HEK293 (cell line): ENCODE measurements around the gene ANKRD37.

ENCODE experiments used
- CTCF ChIA-PET: fragments of 350-600 bp; formaldehyde crosslinking; extraction: SDS; loops from one replicate; lab custom pipeline; 2021; ENCODE audit warnings: antibody characterized with exemption; lab: Yijun Ruan, JAX
- POLR2A ChIA-PET: fragments of 300-600 bp; formaldehyde crosslinking; extraction: SDS; loops from one replicate; lab custom pipeline; 2020; ENCODE audit warnings: antibody characterized with exemption, inconsistent platforms; lab: Yijun Ruan, JAX
- H3K27ac ChIP-seq: fragments of 200-500 bp; sonication (Bioruptor generic); 2 replicates; pipeline ENCODE4 v1.5.1; 2014; ENCODE audit warnings: low read depth, low read length, control low read depth, inconsistent platforms; ENCODE audit errors: extremely low read depth
- H3K36me3 ChIP-seq, 2 experiments: fragments of 200-500 bp in 1 of 2; sonication (Bioruptor generic) in 1 of 2; 1 replicate in 1 of 2; 2 replicates in 1 of 2; pipeline ENCODE4 v1.5.1; 2014 to 2017; ENCODE audit warnings: inconsistent platforms in 2 of 2, low read length in 2 of 2; ENCODE audit not compliant: control insufficient read depth in 2 of 2, insufficient read depth in 1 of 2
- H3K4me1 ChIP-seq: fragments of 200-500 bp; sonication (Bioruptor generic); 2 replicates; pipeline ENCODE4 v1.5.1; 2014; ENCODE audit warnings: mild to moderate bottlenecking, low read length, inconsistent platforms; ENCODE audit not compliant: control insufficient read depth, insufficient read depth
- H3K4me3 ChIP-seq: 2 replicates; pipeline ENCODE4 v1.5.1; 2011; ENCODE audit warnings: low read depth, mild to moderate bottlenecking, control low read depth, low read length, moderate library complexity
- H3K9me3 ChIP-seq: fragments of 200-500 bp; sonication (Bioruptor generic); 2 replicates; pipeline ENCODE4 v1.5.1; 2014; ENCODE audit warnings: low read depth, low read length, inconsistent platforms; ENCODE audit not compliant: control insufficient read depth, insufficient read depth
- GFI1B ChIP-seq: fragments of 450-650 bp; formaldehyde crosslinking; IDR thresholded peaks from 2 replicates; pipeline ENCODE4 v1.5.1; 2016; ENCODE audit warnings: missing biosample characterization, missing genetic modification characterization
- SP3 ChIP-seq: fragments of 450-650 bp; formaldehyde crosslinking; IDR thresholded peaks from 2 replicates; pipeline ENCODE4 v1.5.1; 2016; ENCODE audit warnings: missing biosample characterization, missing genetic modification characterization
- TCF7L2 ChIP-seq: IDR thresholded peaks from 2 replicates; pipeline ENCODE4 v1.6.1; 2011; ENCODE audit warnings: low read depth, mild to moderate bottlenecking, inconsistent platforms, low read length, moderate library complexity, borderline replicate concordance
- ZNF112 ChIP-seq: fragments of 450-650 bp; formaldehyde crosslinking; IDR thresholded peaks from 2 replicates; pipeline ENCODE4 v1.5.0; 2017; ENCODE audit warnings: missing biosample characterization, missing genetic modification characterization
- ZNF174 ChIP-seq: fragments of 450-650 bp; formaldehyde crosslinking; IDR thresholded peaks from 2 replicates; pipeline ENCODE4 v1.5.0; 2017; ENCODE audit warnings: missing biosample characterization, mild to moderate bottlenecking, missing genetic modification characterization
- ZNF2 ChIP-seq: fragments of 450-650 bp; formaldehyde crosslinking; IDR thresholded peaks from 2 replicates; pipeline ENCODE4 v1.5.1; 2016; ENCODE audit warnings: missing biosample characterization, missing genetic modification characterization
- ZNF292 ChIP-seq: fragments of 450-650 bp; formaldehyde crosslinking; IDR thresholded peaks from 2 replicates; pipeline ENCODE4 v1.5.1; 2016; ENCODE audit warnings: low read depth, missing biosample characterization, missing genetic modification characterization, borderline replicate concordance
- ZNF366 ChIP-seq: fragments of 450-650 bp; formaldehyde crosslinking; conservative IDR thresholded peaks from 2 replicates; pipeline ENCODE4 v1.5.1; 2016; ENCODE audit warnings: missing biosample characterization, missing genetic modification characterization
- ZNF514 ChIP-seq: fragments of 450-650 bp; formaldehyde crosslinking; IDR thresholded peaks from 2 replicates; pipeline ENCODE4 v1.5.1; 2016; ENCODE audit warnings: missing biosample characterization, missing genetic modification characterization
- ZNF555 ChIP-seq: fragments of 450-650 bp; formaldehyde crosslinking; conservative IDR thresholded peaks from 2 replicates; pipeline ENCODE4 v1.5.1; 2017; ENCODE audit warnings: missing biosample characterization, mild to moderate bottlenecking, missing genetic modification characterization, inconsistent platforms
- ZNF571 ChIP-seq: fragments of 450-650 bp; formaldehyde crosslinking; IDR thresholded peaks from 2 replicates; pipeline ENCODE4 v1.5.0; 2017; ENCODE audit warnings: missing biosample characterization, missing genetic modification characterization
- ZNF596 ChIP-seq: fragments of 450-650 bp; IDR thresholded peaks from 2 replicates; pipeline ENCODE4 v1.5.0; 2018; ENCODE audit warnings: missing biosample characterization, mild to moderate bottlenecking, missing genetic modification characterization, moderate library complexity
- ZNF621 ChIP-seq: fragments of 450-650 bp; formaldehyde crosslinking; IDR thresholded peaks from 2 replicates; pipeline ENCODE4 v1.5.1; 2017; ENCODE audit warnings: missing biosample characterization, missing genetic modification characterization
- ZNF624 ChIP-seq: fragments of 450-650 bp; formaldehyde crosslinking; IDR thresholded peaks from 2 replicates; pipeline ENCODE4 v1.5.1; 2017; ENCODE audit warnings: missing biosample characterization, missing genetic modification characterization
- ZNF629 ChIP-seq: fragments of 450-650 bp; formaldehyde crosslinking; IDR thresholded peaks from 2 replicates; pipeline ENCODE4 v1.5.1; 2017; ENCODE audit warnings: missing biosample characterization, missing genetic modification characterization
- ZNF660 ChIP-seq: fragments of 450-650 bp; IDR thresholded peaks from 2 replicates; pipeline ENCODE4 v1.5.1; 2018; ENCODE audit warnings: missing biosample characterization, mild to moderate bottlenecking, missing genetic modification characterization
- ZNF677 ChIP-seq: fragments of 450-650 bp; IDR thresholded peaks from 2 replicates; pipeline ENCODE4 v1.5.0; 2018; ENCODE audit warnings: missing biosample characterization, mild to moderate bottlenecking, missing genetic modification characterization, moderate library complexity
- ZNF701 ChIP-seq: fragments of 450-650 bp; formaldehyde crosslinking; IDR thresholded peaks from 2 replicates; pipeline ENCODE4 v1.5.1; 2016; ENCODE audit warnings: missing biosample characterization, missing genetic modification characterization
- ZNF830 ChIP-seq: fragments of 450-650 bp; IDR thresholded peaks from 2 replicates; pipeline ENCODE4 v1.5.0; 2018; ENCODE audit warnings: missing biosample characterization, missing genetic modification characterization, low read depth, mild to moderate bottlenecking, moderate library complexity
- TF ChIP-seq, protein P1 (sequence below): fragments of 450-650 bp; formaldehyde crosslinking; IDR thresholded peaks from 2 replicates; pipeline ENCODE4 v1.5.1; 2016; ENCODE audit warnings: missing biosample characterization, missing genetic modification characterization
- TF ChIP-seq, protein P2 (sequence below): fragments of 450-650 bp; formaldehyde crosslinking; IDR thresholded peaks from 2 replicates; pipeline ENCODE4 v1.5.0; 2017; ENCODE audit warnings: missing biosample characterization, missing genetic modification characterization, borderline replicate concordance

Gene ANKRD37

DNA sequence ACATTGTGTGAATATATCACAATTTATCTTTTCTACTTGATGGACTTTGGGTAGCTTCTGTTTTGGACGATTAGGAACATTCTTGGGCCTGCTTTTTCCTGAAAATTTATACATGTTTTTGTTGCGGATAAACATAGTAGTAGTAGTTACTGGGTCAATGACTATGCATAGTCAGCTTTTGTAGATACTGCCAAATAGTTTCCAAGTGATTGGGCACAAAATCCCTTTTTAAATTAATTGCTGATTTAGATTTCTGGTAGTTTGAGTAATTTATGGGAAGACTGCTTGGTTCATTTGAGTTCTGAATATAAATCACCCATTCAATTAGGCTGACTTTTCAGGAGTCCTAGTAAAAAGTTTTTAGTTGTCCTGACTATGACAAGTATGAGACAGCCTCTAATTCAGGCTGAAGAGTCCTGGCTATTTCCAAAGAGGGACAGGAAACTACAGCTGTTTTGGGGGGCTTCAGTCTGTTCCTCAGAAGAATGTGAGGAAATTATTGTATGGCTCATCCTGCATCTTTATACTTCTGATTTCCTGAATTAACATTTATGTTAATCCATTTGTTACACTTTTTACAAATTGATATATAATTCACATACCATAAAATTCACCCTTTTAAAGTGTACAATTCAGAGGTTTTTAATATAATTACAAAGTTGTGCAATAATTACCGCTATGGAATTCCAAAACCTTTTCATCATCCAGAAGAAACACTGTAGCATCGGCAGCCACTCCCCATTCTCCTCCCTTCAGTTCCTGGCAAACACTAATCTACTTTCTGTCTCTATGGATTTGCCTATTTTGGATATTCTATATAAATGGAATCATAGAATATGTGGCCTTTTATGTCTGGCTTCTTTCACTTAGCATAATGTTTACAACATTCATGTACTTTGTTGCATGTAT is 15.1 kb upstream of the ANKRD37 start:
- TF ChIP-seq ZNF174 (tag by site-specific recombination) (no peak), ZNF366 (tag by site-specific recombination) (no peak), ZNF571 (no peak)
- TF ChIP-seq, protein P1, sequence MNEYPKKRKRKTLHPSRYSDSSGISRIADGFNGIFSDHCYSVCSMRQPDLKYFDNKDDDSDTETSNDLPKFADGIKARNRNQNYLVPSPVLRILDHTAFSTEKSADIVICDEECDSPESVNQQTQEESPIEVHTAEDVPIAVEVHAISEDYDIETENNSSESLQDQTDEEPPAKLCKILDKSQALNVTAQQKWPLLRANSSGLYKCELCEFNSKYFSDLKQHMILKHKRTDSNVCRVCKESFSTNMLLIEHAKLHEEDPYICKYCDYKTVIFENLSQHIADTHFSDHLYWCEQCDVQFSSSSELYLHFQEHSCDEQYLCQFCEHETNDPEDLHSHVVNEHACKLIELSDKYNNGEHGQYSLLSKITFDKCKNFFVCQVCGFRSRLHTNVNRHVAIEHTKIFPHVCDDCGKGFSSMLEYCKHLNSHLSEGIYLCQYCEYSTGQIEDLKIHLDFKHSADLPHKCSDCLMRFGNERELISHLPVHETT (tag by site-specific recombination): no peak
- Histone ChIP-seq H3K4me3 (no peak overlapping the region), H3K9me3 (no peaks in the 10 kb centered on the region), H3K4me1 (no peaks in the 10 kb centered on the region), H3K27ac (no peak overlapping the region), H3K36me3 (peaks cover 0 to 19% of the 10 kb centered on the region in 2 experiments; a peak in 1 of 3 replicates)
- CTCF ChIA-PET: no interaction called here
- POLR2A ChIA-PET: interaction anchor here (1.4 kb wide), 1 partner anchor 15 kb away, joined by 3 read pairs; the partner anchor contains the start of gene ANKRD37

DNA sequence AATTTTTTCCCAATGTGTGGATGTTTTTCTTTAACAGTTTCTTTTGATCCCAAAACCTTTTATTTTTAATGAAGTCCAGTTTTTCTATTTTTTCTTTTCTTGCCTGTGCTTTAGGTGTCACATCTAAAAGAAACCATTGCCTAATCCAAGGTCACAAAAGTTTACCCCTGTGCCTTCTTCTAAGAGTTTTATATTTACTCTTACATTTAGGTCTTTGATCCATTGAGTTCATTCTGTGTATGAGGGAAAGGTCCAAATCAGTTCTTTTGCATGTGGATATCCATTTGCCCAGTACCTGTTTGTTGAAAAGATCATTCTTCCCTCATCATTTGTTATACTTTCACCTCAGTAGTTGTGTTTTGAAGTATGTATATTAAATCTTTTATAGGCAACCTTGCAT is 13.9 kb upstream of the ANKRD37 start:
- POLR2A ChIA-PET: no interaction called here
- H3K36me3 ChIP-seq: peaks cover 0 to 9% of the 10 kb centered on the region in 2 experiments; a peak in 1 of 3 replicates

DNA sequence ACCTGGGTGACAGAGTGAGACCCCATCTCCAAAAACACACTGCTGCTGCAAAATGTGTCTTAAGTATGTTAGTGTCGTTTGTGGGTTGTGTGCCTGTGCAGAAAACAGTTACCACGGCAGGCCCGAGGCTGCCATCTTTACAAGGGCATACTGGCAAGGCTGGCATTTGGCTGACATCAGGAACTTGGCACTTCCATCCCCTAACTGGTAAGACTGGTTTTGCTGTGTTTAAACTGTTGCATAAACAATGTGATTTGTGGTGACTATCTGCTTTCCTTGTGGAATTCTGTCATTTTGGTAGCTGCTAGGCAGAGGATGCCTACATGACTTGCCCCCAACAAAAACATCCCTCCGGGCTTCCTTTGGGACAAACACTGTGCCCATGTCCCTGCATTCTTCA is 13.2 kb upstream of the ANKRD37 start:
- TF ChIP-seq ZNF596 (no peak), ZNF830 (no peak), ZNF624 (no peak), ZNF292 (tag by site-specific recombination) (no peak)
- H3K27ac ChIP-seq: no peak overlapping the region
- peaks cover 0 to 2% of the 10 kb centered on the region in 2 experiments; a peak in 1 of 3 replicates for H3K36me3 ChIP-seq
- no peak overlapping the region for H3K4me3 ChIP-seq
- CTCF ChIA-PET: no interaction called here
- H3K9me3 ChIP-seq: no peaks in the 10 kb centered on the region
- POLR2A ChIA-PET: no interaction called here
- H3K4me1 ChIP-seq: no peaks in the 10 kb centered on the region

More for the DNA sequence above, 13.9 kb upstream of the ANKRD37 start:
- TF ChIP-seq ZNF629 (tag by site-specific recombination): no peak
- no peak for TF ChIP-seq TCF7L2
- TF ChIP-seq ZNF596: no peak
- no peak for TF ChIP-seq ZNF514 (tag by site-specific recombination)
- TF ChIP-seq ZNF112: no peak
- TF ChIP-seq ZNF555 (tag by site-specific recombination): no peak
- no peak for TF ChIP-seq ZNF621
- TF ChIP-seq ZNF2 (tag by site-specific recombination): no peak
- TF ChIP-seq SP3 (tag by site-specific recombination): no peak
- no peak for TF ChIP-seq GFI1B (tag by site-specific recombination)
- TF ChIP-seq ZNF677 (tag by site-specific recombination): no peak
- no peak for TF ChIP-seq ZNF292 (tag by site-specific recombination)
- TF ChIP-seq ZNF701: no peak
- TF ChIP-seq, protein P2, sequence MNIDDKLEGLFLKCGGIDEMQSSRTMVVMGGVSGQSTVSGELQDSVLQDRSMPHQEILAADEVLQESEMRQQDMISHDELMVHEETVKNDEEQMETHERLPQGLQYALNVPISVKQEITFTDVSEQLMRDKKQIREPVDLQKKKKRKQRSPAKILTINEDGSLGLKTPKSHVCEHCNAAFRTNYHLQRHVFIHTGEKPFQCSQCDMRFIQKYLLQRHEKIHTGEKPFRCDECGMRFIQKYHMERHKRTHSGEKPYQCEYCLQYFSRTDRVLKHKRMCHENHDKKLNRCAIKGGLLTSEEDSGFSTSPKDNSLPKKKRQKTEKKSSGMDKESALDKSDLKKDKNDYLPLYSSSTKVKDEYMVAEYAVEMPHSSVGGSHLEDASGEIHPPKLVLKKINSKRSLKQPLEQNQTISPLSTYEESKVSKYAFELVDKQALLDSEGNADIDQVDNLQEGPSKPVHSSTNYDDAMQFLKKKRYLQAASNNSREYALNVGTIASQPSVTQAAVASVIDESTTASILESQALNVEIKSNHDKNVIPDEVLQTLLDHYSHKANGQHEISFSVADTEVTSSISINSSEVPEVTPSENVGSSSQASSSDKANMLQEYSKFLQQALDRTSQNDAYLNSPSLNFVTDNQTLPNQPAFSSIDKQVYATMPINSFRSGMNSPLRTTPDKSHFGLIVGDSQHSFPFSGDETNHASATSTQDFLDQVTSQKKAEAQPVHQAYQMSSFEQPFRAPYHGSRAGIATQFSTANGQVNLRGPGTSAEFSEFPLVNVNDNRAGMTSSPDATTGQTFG (tag by site-specific recombination): no peak
- TF ChIP-seq ZNF660 (tag by site-specific recombination): no peak
- Histone ChIP-seq H3K4me1 (no peaks in the 10 kb centered on the region), H3K27ac (no peak overlapping the region), H3K4me3 (no peak overlapping the region), H3K9me3 (no peaks in the 10 kb centered on the region)
- CTCF ChIA-PET: no interaction called here
